Lower leg skin (tissue), 4 donors: ENCODE measurements around the gene MAGI2. TPM values are rescaled to one million over a fixed set of nuclear protein-coding genes. Genes with fewer than 3 reads are reported as not detected.

Experiments used
- DNase-seq, 2 donors: peaks; one replicate each; pipeline ENCODE4 v3.0.0-alpha.2; 2019; ENCODE audit warnings: low spot score in 2 of 2
- H3K4me3 ChIP-seq: fragments of 200-600 bp; sonication (generic); 2 replicates; pipeline ENCODE4 v1.5.1; 2017; ENCODE audit warnings: mild to moderate bottlenecking, low read depth; ENCODE audit not compliant: poor library complexity, severe bottlenecking
- CTCF ChIP-seq, 3 donors: fragments of 450-650 bp; IDR thresholded peaks; one replicate each; pipeline ENCODE4 v1.5.1; 2016; ENCODE audit warnings: antibody characterized with exemption in 3 of 3, mild to moderate bottlenecking in 3 of 3, moderate library complexity in 2 of 3
- POLR2A ChIP-seq, 2 donors: fragments of 450-650 bp; IDR thresholded peaks; one replicate each; pipeline ENCODE4 v1.6.1; 2016 to 2017; ENCODE audit warnings: antibody characterized with exemption in 2 of 2, mild to moderate bottlenecking in 1 of 2, moderate library complexity in 1 of 2
- WGBS, 2 donors: methylation state at CpG; one replicate each; pipeline ENCODE4 v1.1.5; 2018; 5-methylcytosine and 5-hydroxymethylcytosine counted together
- intact Hi-C: fragments of 100-400 bp; cut with DNase I; formaldehyde crosslinking; loops from one replicate; pipeline ENCODE4 v1.15.0; 2023; ENCODE audit warnings: low total_unique reads
- total RNA-seq, 4 donors: library from RNA; depleted of rRNA; stranded (reverse); fragments of >200 nt; gene quantifications; one replicate each; pipeline ENCODE4 v1.1.0, GENCODE V29; 2016

MAGI2 gene
- total RNA-seq, 4 donors from 2014 or later, result 1.6 to 3.0 (median 2.1) TPM

- no peak for TF ChIP-seq POLR2A (IDR thresholded peaks at IDR 0.05)
- TF ChIP-seq CTCF (IDR thresholded peaks at IDR 0.05), result no peak
- WGBS, 2 donors, result 54 to 64% methylated on average over 2 of the region's 2 CpGs
- no peak overlapping the region for H3K4me3 ChIP-seq
- no peak for DNase-seq
- intact Hi-C loops, result no loop called here
These were observed 1284.6 kb downstream of the MAGI2 start for GRCh38 chr7:78168865-78169264.

DNA sequence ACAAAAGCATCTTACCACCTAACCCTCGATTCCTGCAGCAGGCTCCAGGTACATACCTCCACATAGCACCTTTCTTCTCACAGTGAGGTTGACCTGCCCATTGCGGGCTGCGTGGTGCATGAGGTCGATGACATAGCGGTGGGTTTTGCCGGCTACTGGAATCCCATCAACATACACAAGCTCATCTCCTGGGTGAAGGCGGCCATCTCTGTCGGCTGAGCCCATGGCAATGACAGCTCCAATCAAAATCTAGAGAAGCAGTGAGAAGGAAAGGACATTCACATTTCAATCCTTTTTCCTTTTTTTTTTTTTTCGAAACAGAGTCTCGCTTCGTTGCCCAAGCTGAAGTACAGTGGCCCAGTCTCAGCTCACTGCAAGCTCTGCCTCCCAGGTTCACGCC lies 1285.6 kb downstream of the MAGI2 start:
- no peak for DNase-seq
- intact Hi-C loops, result no loop called here
- no peak overlapping the region for H3K4me3 ChIP-seq
- 94 to 95% methylated on average over 12 of the region's 12 CpGs for WGBS, 2 donors
- TF ChIP-seq CTCF (IDR thresholded peaks at IDR 0.05) (no peak), POLR2A (IDR thresholded peaks at IDR 0.05) (no peak)

GRCh38 chr7:78165854-78166253 lies 1287.6 kb downstream of the MAGI2 start:
- intact Hi-C loops, result no loop called here
- 78% methylated on average over 3 of the region's 3 CpGs for WGBS, 2 donors

DNA sequence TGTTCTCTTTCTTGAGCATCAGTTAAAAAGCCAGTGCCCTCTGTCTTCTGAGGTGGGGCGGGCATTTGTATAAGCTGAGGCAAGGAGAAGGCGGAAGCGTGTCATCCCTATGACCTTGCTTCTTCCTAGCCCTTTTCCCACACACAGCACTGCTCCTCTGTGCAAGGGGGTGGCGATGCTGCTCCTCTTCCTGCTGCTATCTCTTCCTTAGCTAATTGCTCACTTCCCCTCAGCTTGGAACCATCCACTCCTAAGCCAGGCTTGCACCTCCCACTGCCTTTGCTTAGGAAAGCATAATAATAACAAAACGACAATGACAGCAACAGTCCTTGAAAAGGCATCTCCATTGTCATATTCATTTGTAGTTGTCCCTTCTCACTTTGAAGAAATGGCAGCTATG lies 1288.0 kb downstream of the MAGI2 start:
- WGBS, 2 donors, result 80 to 82% methylated on average over 5 of the region's 5 CpGs
- TF ChIP-seq CTCF (IDR thresholded peaks at IDR 0.05), result no peak
- H3K4me3 ChIP-seq, result no peak overlapping the region
- intact Hi-C loops, result no loop called here
- no peak for DNase-seq

More at GRCh38 chr7:78165854-78166253, 1287.6 kb downstream of the MAGI2 start:
- DNase-seq, result no peak
- TF ChIP-seq CTCF (IDR thresholded peaks at IDR 0.05) (no peak), POLR2A (IDR thresholded peaks at IDR 0.05) (no peak)
- H3K4me3 ChIP-seq, result no peak overlapping the region

GRCh38 chr7:78164459-78164858 lies 1289.0 kb downstream of the MAGI2 start:
- H3K4me3 ChIP-seq, result no peak overlapping the region
- no peak for DNase-seq
- intact Hi-C loops, result no loop called here
- 31 to 34% methylated on average over 1 of the region's 1 CpG for WGBS, 2 donors
- TF ChIP-seq POLR2A (IDR thresholded peaks at IDR 0.05) (no peak), CTCF (IDR thresholded peaks at IDR 0.05) (no peak)

- WGBS, 2 donors, result 77 to 81% methylated on average over 5 of the region's 5 CpGs
- H3K4me3 ChIP-seq, result no peak overlapping the region
- intact Hi-C loops, result no loop called here
- DNase-seq, result no peak
- TF ChIP-seq POLR2A (IDR thresholded peaks at IDR 0.05) (no peak), CTCF (IDR thresholded peaks at IDR 0.05) (no peak)
These were observed 1291.7 kb downstream of the MAGI2 start for GRCh38 chr7:78161781-78162180.
